ENCODE measurements around the gene MYOM1.
"Not testable (repeated sequence)": the region's sequence is repeated elsewhere in the genome, so short reads cannot be mapped to it uniquely, and the experiment has no call there.

Gene MYOM1

GRCh38 chr18:3219241-3219630, 532 bp downstream of the MYOM1 start:
- no peak for TF ChIP-seq ZNF274 (IDR thresholded peaks at IDR 0.05; ENCODE audit: low read depth, low read length)
- no peak overlapping the region for H3K4me3 ChIP-seq (ENCODE audit: low read length)

- H3K4me3 ChIP-seq (ENCODE audit: low read length): no peak overlapping the region
- TF ChIP-seq ZNF274 (IDR thresholded peaks at IDR 0.05; ENCODE audit: low read depth, low read length): no peak
Measured at GRCh38 chr18:3218819-3219218, 949 bp downstream of the MYOM1 start.

- H3K4me3 ChIP-seq (ENCODE audit: low read length): no peak overlapping the region
- no peak for TF ChIP-seq ZNF274 (IDR thresholded peaks at IDR 0.05; ENCODE audit: low read depth, low read length)
Measured at GRCh38 chr18:3217948-3218647, 1.7 kb downstream of the MYOM1 start.

- TF ChIP-seq ZNF274 (IDR thresholded peaks at IDR 0.05; ENCODE audit: low read depth, low read length): no peak
Measured at GRCh38 chr18:3216987-3217386, 2.8 kb downstream of the MYOM1 start.

DNA sequence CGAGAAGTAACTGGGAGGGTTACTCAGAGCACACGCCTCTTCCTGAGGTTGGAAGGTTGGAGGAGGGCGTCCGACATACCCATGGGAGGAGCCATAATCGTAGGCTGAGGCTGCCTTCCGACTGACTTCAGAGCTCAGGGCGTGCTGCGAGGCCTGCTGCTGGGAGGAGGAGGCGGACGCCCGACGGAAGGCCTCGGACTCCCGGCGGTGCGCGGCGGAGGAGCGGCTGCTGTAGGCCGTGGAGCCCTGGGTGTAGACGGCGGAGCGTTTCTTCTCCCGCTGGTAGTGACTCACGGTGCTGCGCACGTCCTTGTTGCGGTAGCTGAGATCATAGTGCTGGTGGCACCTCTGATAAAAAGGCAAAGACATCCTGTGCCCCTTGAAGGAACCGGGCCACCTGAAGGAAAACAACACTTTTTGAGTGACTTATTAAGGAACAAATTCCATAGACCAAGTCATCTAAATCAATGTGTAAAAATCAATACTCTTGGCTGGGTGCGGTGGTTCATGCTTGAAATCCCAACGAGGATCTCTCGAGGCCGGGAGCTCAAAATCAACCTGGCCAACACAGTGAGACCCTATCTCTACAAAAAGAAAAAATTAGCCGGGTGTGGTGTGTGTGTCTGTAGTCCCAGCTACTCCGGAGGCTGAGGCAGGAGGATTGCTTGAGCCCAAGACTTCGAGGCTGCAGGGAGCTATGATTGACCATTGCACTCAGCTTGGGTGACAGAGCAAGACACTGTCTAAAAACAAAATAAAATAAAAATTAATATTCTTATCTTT, 4.7 kb downstream of the MYOM1 start:
- H3K4me3 ChIP-seq (ENCODE audit: low read length): no peak overlapping the region
- TF ChIP-seq ZNF274 (IDR thresholded peaks at IDR 0.05; ENCODE audit: low read depth, low read length): no peak

More at GRCh38 chr18:3216987-3217386, 2.8 kb downstream of the MYOM1 start:
- H3K4me3 ChIP-seq (ENCODE audit: low read length): no peak overlapping the region

- H3K4me3 ChIP-seq (ENCODE audit: low read length): no peak overlapping the region
- no peak for TF ChIP-seq ZNF274 (IDR thresholded peaks at IDR 0.05; ENCODE audit: low read depth, low read length)
Measured at GRCh38 chr18:3213300-3214059, 6.3 kb downstream of the MYOM1 start.

GRCh38 chr18:3212657-3213056, 7.1 kb downstream of the MYOM1 start:
- H3K4me3 ChIP-seq (ENCODE audit: low read length): no peak overlapping the region
- TF ChIP-seq ZNF274 (IDR thresholded peaks at IDR 0.05; ENCODE audit: low read depth, low read length): no peak

DNA sequence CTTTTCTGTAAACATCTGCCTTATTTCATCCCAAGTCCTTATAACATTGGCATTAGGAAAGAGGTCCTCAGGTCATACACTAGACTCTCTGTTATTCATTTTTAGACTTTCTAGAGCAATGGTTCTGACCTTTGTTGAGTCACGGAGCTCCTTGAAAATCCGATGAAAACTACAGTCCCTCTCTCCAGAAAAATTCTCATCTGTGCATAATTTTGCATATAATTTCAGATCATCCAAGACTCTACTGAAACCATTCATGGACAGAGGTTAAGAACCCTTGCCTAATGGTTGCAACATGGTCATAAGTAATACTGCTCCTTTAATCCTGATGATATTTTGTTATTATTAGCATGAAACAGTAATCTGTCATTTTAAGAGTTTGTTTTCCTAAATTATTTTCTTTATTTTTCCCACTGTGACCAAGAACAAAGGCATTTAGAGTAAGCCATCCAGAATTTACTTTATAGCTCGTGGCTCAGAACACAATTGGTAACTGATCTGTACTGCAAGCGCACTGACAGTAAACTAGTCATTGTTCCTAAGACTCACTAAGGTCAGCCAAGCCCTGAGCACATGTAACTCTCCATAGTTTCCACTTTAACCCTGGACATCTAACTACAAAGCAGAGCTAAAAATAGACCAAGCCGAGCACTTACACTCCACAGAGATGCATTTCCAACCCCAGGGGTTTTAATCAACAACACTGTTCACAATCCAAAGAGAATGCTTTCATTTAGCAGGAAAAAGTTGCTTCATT, 8.4 kb downstream of the MYOM1 start:
- no peak for TF ChIP-seq ZNF274 (IDR thresholded peaks at IDR 0.05; ENCODE audit: low read depth, low read length)
- no peak overlapping the region for H3K4me3 ChIP-seq (ENCODE audit: low read length)

GRCh38 chr18:3209859-3210569, 9.8 kb downstream of the MYOM1 start:
- TF ChIP-seq ZNF274 (IDR thresholded peaks at IDR 0.05; ENCODE audit: low read depth, low read length): no peak
- H3K4me3 ChIP-seq (ENCODE audit: low read length): no peak overlapping the region

DNA sequence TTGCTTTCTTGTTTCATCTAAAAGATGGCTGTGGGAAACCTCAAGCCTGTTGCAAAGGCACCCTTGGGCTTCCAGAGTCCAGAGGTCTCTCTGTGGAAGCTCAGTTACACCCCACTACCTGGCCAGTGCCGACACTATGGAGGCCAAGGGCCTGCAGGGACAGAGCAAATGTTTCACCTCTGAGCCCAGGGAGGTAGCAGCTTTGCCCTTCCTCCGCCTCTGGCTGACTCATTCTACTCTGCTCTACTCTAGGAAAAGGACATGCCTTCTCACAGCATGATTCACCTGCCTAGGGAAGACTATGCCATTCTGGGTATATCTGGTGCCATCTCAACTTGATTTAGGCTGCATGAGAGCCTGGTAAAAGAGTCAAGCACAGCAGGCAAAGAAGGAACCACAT, 12.2 kb downstream of the MYOM1 start:
- no peak for TF ChIP-seq ZNF274 (IDR thresholded peaks at IDR 0.05; ENCODE audit: low read depth, low read length)

GRCh38 chr18:3205239-3205638, 14.5 kb downstream of the MYOM1 start:
- no peak for TF ChIP-seq ZNF274 (IDR thresholded peaks at IDR 0.05; ENCODE audit: low read depth, low read length)
- no peak overlapping the region for H3K4me3 ChIP-seq (ENCODE audit: low read length)

More for the DNA sequence above, 12.2 kb downstream of the MYOM1 start:
- no peak overlapping the region for H3K4me3 ChIP-seq (ENCODE audit: low read length)

GRCh38 chr18:3199942-3200645, 19.7 kb downstream of the MYOM1 start:
- H3K4me3 ChIP-seq (ENCODE audit: low read length): no peak overlapping the region
- no peak for TF ChIP-seq ZNF274 (IDR thresholded peaks at IDR 0.05; ENCODE audit: low read depth, low read length)

DNA sequence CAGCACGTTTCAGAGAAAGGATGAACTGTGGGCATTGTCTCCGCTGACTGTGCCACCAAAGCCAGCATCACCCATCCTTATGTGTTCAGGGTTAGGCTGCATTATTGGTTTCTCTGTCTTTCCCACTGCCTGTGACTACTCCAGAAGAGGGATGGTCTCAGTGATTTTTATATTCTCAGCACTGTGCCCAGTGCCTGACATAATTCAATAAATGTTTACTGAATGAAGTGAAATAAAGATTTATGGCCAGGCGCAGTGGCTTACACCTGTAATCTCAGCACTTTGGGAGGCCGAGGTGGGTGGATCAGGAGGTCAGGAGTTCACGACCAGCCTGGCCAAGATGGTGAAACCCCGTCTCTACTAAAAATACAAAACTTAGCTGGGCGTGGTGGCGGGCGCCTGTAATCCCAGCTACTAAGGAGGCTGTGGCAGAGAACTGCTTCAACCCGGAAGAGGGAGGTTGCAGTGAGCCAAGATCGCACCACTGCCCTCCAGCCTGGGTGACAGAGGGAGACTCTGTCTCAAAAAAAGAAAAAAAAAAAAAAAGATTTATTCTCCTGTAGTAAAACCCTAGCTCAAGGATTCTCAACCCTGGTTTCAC, 21.4 kb downstream of the MYOM1 start:
- not testable (repeated sequence) for H3K4me3 ChIP-seq (ENCODE audit: low read length)

All from GM08714 (cell line).